Activated CD4-positive, alpha-beta memory T cell treated with anti-CD3 and anti-CD28 coated beads, Interleukin-2, amount 10 ng/mL, durations not matched to agents 7 days and 5 days (primary cell): ENCODE data around the gene ALKBH1. TPM values are rescaled to one million over a fixed set of nuclear protein-coding genes. Genes with fewer than 3 reads are reported as not detected.
"Not testable (repeated sequence)": the region's sequence is repeated elsewhere in the genome, so short reads cannot be mapped to it uniquely, and the experiment has no call there.

ENCODE experiments used
- CTCF ChIA-PET: fragments of 350-600 bp; sonication (Branson Sonifier 250); formaldehyde crosslinking; loops from one replicate; lab custom pipeline; 2021; ENCODE audit warnings: antibody characterized with exemption, inconsistent platforms; lab: Charles Lee
- POLR2A ChIA-PET: fragments of 350-600 bp; sonication (Branson Sonifier 250); formaldehyde crosslinking; loops from one replicate; lab custom pipeline; 2021; ENCODE audit warnings: antibody characterized with exemption; lab: Charles Lee
- DNase-seq: peaks from one replicate; pipeline ENCODE4 v3.0.0-alpha.2; 2020
- H3K27ac Mint-ChIP-seq: one replicate; pipeline ENCODE4 v1.8.0; 2021; ENCODE audit warnings: mild to moderate bottlenecking, mixed read lengths
- H3K27me3 Mint-ChIP-seq: one replicate; pipeline ENCODE4 v1.8.0; 2021; ENCODE audit warnings: mixed read lengths
- H3K36me3 Mint-ChIP-seq: one replicate; pipeline ENCODE4 v1.8.0; 2021; ENCODE audit warnings: low read depth, mixed read lengths
- H3K4me1 Mint-ChIP-seq: one replicate; pipeline ENCODE4 v1.8.0; 2021; ENCODE audit warnings: mixed read lengths
- H3K4me3 Mint-ChIP-seq: one replicate; pipeline ENCODE4 v1.8.0; 2021; ENCODE audit warnings: mild to moderate bottlenecking, mixed read lengths
- H3K9me3 Mint-ChIP-seq: one replicate; pipeline ENCODE4 v1.8.0; 2021; ENCODE audit warnings: mixed read lengths
- total RNA-seq, 2 experiments: library from RNA; stranded (reverse); gene quantifications; one replicate each; pipeline ENCODE4 v1.2.3, GENCODE V29; 2021

ALKBH1 gene
- total RNA-seq, 2 experiments from 2014 or later = 12.5 to 12.8 TPM

- DNase-seq = no peak
- H3K36me3 Mint-ChIP-seq = peaks cover 3% of the 10 kb centered on the region
- H3K27me3 Mint-ChIP-seq = no peaks in the 10 kb centered on the region
- H3K9me3 Mint-ChIP-seq = peaks cover 11% of the 10 kb centered on the region
- POLR2A ChIA-PET = no interaction called here
- H3K27ac Mint-ChIP-seq = no peak overlapping the region
- CTCF ChIA-PET = no interaction called here
- H3K4me1 Mint-ChIP-seq = peaks cover 19% of the 10 kb centered on the region
- no peak overlapping the region for H3K4me3 Mint-ChIP-seq
Measured at GRCh38 chr14:77638771-77639171, 69.1 kb downstream of the ALKBH1 start.

- H3K36me3 Mint-ChIP-seq, H3K27ac Mint-ChIP-seq, H3K27me3 Mint-ChIP-seq, CTCF ChIA-PET, H3K4me1 Mint-ChIP-seq, H3K4me3 Mint-ChIP-seq, DNase-seq, POLR2A ChIA-PET: not testable (repeated sequence)
- H3K9me3 Mint-ChIP-seq = peaks cover 12% of the 10 kb centered on the region
Measured at GRCh38 chr14:77635869-77636268, 72.0 kb downstream of the ALKBH1 start.

- H3K27ac Mint-ChIP-seq, CTCF ChIA-PET, H3K27me3 Mint-ChIP-seq, H3K36me3 Mint-ChIP-seq, H3K4me3 Mint-ChIP-seq, DNase-seq, H3K4me1 Mint-ChIP-seq, POLR2A ChIA-PET: not testable (repeated sequence)
- H3K9me3 Mint-ChIP-seq = peaks cover 13% of the 10 kb centered on the region
Measured at GRCh38 chr14:77635466-77635865, 72.4 kb downstream of the ALKBH1 start.

DNA sequence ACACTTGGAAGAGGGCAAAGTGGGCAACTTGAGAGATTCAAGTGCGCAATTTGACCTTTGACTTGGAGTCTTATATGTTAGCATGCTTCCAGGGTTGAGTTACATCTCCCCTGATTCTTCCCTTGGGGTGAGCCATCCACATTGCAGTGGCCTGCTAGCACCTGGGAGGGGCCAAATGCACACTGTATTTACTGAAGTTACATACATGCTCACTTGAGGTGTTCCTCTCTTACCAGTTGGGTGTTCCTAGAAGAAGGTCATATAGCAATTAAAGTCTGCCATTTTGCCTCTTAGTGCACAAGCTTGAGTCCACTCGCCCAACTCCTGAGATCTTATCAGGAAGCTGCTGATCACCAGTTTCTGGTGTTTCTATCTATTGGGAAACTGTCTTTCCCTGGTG is 77.7 kb downstream of the ALKBH1 start:
- CTCF ChIA-PET = no interaction called here
- peaks cover 8% of the 10 kb centered on the region for H3K27me3 Mint-ChIP-seq
- DNase-seq = no peak
- H3K9me3 Mint-ChIP-seq = peaks cover 8% of the 10 kb centered on the region
- no peak overlapping the region for H3K4me3 Mint-ChIP-seq
- no peaks in the 10 kb centered on the region for H3K36me3 Mint-ChIP-seq
- no peaks in the 10 kb centered on the region for H3K4me1 Mint-ChIP-seq
- no peak overlapping the region for H3K27ac Mint-ChIP-seq
- POLR2A ChIA-PET = no interaction called here

GRCh38 chr14:77625360-77625759 is 82.5 kb downstream of the ALKBH1 start:
- no peak overlapping the region for H3K4me3 Mint-ChIP-seq
- H3K27me3 Mint-ChIP-seq = peaks cover 3% of the 10 kb centered on the region
- ChIA-PET CTCF (interaction anchor here (0.6 kb wide), 1 partner anchor 23 kb away, joined by 5 read pairs; no protein-coding TSS in a partner anchor), POLR2A (no interaction called here)
- no peaks in the 10 kb centered on the region for H3K4me1 Mint-ChIP-seq
- H3K9me3 Mint-ChIP-seq = peaks cover 5% of the 10 kb centered on the region
- DNase-seq = no peak
- no peaks in the 10 kb centered on the region for H3K36me3 Mint-ChIP-seq
- H3K27ac Mint-ChIP-seq = no peak overlapping the region

- Mint-ChIP-seq H3K4me1 (peaks cover under 1% of the 10 kb centered on the region), H3K27ac (no peak overlapping the region), H3K4me3 (no peak overlapping the region), H3K9me3 (no peaks in the 10 kb centered on the region), H3K27me3 (no peaks in the 10 kb centered on the region), H3K36me3 (no peaks in the 10 kb centered on the region)
- ChIA-PET CTCF (interaction anchor here (0.7 kb wide), 1 partner anchor 165 kb away, joined by 3 read pairs; no protein-coding TSS in a partner anchor), POLR2A (interaction anchor here (0.7 kb wide), 1 partner anchor 72 kb away, joined by 3 read pairs; no protein-coding TSS in a partner anchor)
- DNase-seq = no peak
Measured at GRCh38 chr14:77623201-77623600, 84.6 kb downstream of the ALKBH1 start.

Other genes with a start within 250 kb of the ALKBH1 start
- 100 to 1,000 TPM; 152 to 162 TPM for gene AHSA1, start 249.9 kb downstream of the ALKBH1 start, total RNA-seq
- not detected for gene ISM2, start 209.2 kb downstream of the ALKBH1 start, total RNA-seq
- 10 to 100 TPM; 40.6 to 43.2 TPM for gene SPTLC2, start 91.4 kb downstream of the ALKBH1 start, total RNA-seq
- 10 to 100 TPM; 56.4 to 76.7 TPM for gene SLIRP, start 80 bp upstream of the ALKBH1 start, total RNA-seq
- 100 to 1,000 TPM; 117 to 120 TPM for gene SNW1, start 53.1 kb upstream of the ALKBH1 start, total RNA-seq
- 1 to 10 TPM; 2.2 to 2.8 TPM for gene ADCK1, start 92.1 kb upstream of the ALKBH1 start, total RNA-seq